T-helper 2 cell treated with Interferon-gamma antibody and Interleukin-4, amounts not matched to agents 100 ng/mL and 5 ng/mL, for 36 hours (primary cell): Measurements from ENCODE around the gene SULT1A3. TPM values are rescaled to one million over a fixed set of nuclear protein-coding genes. Genes with fewer than 3 reads are reported as not detected.
"Not testable (repeated sequence)": the region's sequence is repeated elsewhere in the genome, so short reads cannot be mapped to it uniquely, and the experiment has no call there.

Source experiments
- intact Hi-C: fragments of 100-400 bp; cut with micrococcal nuclease; formaldehyde crosslinking; loops from one replicate; pipeline ENCODE4 v1.15.1; 2023
- total RNA-seq: library from RNA; stranded (reverse); gene quantifications from 2 replicates; pipeline ENCODE4 v1.2.3, GENCODE V29; 2022

The SULT1A3 gene
- total RNA-seq, 1 donor from 2014 or later: 29.5 TPM

DNA sequence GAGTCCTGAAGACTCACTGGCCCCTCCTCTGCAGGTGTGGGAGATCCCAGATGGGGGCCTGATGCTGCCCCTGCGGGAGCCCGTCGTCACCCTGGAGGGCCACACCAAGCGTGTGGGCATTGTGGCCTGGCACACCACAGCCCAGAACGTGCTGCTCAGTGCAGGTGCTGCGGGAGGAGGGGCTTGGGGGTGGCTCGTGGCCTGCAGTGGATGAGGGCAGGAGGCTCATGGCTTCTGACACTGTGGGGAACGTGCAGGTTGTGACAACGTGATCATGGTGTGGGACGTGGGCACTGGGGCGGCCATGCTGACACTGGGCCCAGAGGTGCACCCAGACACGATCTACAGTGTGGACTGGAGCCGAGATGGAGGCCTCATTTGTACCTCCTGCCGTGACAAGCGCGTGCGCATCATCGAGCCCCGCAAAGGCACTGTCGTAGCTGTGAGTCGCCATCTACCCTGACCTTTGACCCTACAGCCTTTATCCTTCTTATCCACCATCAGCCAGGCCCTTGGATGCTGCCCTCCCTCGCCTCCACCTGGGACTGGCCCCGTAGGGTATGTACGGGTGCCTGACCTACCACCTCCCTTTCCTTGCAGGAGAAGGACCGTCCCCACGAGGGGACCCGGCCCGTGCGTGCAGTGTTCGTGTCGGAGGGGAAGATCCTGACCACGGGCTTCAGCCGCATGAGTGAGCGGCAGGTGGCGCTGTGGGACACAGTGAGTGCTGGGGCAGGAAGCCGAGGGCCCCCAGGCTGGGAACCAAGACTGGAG, 12.1 kb upstream of the SULT1A3 start:
- intact Hi-C loops: no loop called here

DNA sequence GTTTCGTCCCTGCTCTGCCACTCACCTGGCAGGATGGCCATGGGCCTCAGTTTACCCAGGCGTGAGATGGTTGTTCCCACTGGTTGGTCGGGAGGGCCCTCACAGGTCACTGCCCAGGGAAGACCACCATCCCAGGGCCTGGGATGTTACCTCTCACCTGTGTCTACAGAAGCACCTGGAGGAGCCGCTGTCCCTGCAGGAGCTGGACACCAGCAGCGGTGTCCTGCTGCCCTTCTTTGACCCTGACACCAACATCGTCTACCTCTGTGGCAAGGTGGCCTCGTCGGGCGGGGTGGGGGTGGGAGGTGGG, 11.5 kb upstream of the SULT1A3 start:
- intact Hi-C loops: no loop called here

DNA sequence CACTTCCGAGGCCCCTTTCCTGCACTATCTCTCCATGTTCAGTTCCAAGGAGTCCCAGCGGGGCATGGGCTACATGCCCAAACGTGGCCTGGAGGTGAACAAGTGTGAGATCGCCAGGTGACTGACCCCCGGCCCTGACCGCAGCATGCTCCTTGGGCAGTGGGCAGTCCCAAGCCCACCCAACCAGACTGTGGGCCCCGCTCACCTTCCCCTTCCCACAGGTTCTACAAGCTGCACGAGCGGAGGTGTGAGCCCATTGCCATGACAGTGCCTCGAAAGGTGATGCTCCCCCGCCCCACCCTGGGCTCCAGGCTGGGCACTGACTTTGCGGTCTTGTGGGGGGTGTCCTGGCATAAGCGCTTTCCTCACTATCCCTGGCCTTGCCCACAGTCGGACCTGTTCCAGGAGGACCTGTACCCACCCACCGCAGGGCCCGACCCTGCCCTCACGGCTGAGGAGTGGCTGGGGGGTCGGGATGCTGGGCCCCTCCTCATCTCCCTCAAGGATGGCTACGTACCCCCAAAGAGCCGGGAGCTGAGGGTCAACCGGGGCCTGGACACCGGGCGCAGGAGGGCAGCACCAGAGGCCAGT, 11.0 kb upstream of the SULT1A3 start:
- intact Hi-C loops: no loop called here

DNA sequence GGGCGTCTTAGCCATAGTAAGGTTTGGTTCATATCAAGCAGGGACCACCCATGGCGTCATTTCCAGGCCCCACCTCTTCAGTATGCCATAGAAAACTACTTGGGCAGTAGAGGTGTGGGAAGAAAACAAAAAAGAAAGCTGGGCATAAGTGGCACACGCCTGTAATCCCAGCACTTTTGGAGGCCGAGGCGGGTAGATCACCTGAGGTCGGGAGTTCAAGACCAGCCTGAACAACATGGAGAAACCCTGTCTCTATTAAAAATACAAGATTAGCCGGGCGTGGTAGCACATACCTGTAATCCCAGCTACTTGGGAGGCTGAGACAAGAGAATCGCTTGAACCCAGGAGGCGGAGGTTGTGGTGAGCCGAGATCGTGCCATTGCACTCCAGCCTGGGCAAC, 7.9 kb upstream of the SULT1A3 start:
- intact Hi-C loops: not testable (repeated sequence)

DNA sequence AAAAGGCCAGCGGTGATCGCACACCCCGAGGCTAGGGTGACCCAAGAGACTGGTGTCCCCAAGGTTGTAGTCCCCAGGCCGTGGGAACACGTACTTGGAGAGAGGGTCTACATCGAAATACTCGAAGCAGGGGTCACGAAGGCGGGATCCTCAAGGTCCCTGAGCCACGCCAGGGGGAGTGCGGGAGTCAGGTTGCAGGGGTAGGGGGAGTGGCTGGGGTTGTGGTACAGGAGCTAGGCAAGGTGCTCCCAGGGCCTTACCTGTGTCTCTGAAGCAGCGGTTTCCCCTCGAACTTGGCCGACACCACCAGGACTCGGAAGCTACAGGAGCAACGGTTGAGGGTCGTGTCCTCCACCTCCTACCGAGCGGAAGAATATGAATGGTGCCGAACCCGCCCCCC, 6.0 kb upstream of the SULT1A3 start:
- intact Hi-C loops: not testable (repeated sequence)

DNA sequence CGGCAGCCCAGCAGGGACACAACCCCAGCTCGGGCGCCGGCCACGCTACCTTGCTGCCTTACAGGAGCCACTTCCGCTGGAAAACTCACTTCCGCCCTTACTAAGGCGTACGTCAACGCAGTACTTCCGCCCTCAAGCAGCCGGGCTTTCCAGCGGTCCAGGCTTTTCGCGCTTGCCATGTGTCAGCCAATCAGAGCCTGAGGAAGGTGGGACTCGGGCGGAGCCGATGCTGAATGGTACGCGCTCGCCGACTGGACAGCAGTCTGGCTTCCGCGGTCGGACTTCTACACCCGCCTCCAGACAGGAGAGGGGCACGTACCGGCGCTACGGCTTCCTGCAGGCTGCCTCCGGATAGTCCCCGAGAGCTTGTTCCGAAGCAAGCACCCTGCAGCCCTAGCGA, 5.4 kb upstream of the SULT1A3 start, which contains the start of the genes BOLA2B and SLX1A:
TSS of gene BOLA2B (minus strand) at position 52 of the 400 bp plus-strand sequence. CDS start 71 bp downstream, outside the sequence.
TSS of gene SLX1A (plus strand) at position 261 of the 400 bp plus-strand sequence. CDS start 210 bp downstream, outside the sequence.
- intact Hi-C loops: not testable (repeated sequence)

DNA sequence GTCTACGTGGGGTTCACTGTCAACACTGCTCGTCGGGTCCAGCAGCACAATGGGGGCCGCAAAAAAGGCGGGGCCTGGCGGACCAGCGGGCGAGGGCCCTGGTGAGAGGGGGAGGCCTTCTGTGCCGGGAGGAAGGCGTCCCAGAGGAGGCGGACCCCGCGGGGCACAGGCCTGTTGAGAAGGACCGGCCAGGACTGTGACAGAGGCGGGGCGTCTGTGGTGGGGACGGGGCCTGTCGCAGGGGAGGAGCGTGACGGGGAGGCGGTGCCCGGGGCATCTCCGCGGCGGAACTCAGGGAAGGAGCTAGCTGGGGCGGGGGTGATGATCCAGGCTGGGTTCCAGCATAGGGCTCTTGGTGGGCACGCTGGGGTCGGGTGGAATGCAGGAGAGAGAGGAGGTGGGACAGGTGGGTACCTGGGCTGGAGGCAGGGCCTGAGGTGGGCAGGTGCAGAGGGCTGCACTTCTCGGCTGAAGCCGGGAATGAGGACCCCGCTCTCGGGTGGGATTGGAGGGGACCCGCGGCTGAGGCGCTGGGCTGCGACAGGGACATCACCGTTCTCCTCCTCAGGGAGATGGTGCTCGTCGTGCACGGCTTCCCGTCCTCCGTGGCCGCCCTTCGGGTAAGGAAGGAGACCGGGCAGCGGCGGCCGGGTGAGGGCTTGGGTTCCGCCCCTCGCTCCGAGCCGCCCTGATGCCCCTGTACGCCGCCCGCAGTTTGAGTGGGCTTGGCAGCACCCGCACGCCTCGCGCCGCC, 4.7 kb upstream of the SULT1A3 start:
- intact Hi-C loops: not testable (repeated sequence)

DNA sequence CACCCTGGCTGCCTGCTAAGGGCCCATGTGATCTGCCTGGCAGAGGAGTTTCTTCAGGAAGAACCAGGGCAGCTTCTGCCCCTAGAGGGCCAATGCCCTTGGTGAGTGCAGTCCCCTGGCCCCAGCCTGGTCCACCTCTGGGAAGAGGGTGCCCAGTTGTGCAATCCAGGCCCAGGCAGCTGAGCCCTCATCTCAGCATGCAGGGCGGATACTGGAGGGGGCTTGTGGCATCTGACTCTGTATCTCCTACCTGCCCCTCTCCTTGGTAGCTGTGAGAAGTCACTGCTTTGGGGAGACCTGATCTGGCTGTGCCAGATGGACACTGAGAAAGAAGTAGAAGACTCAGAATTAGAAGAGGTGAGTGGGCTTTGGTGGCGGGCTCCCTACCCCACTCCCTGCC, 2.1 kb upstream of the SULT1A3 start:
- intact Hi-C loops: not testable (repeated sequence)

DNA sequence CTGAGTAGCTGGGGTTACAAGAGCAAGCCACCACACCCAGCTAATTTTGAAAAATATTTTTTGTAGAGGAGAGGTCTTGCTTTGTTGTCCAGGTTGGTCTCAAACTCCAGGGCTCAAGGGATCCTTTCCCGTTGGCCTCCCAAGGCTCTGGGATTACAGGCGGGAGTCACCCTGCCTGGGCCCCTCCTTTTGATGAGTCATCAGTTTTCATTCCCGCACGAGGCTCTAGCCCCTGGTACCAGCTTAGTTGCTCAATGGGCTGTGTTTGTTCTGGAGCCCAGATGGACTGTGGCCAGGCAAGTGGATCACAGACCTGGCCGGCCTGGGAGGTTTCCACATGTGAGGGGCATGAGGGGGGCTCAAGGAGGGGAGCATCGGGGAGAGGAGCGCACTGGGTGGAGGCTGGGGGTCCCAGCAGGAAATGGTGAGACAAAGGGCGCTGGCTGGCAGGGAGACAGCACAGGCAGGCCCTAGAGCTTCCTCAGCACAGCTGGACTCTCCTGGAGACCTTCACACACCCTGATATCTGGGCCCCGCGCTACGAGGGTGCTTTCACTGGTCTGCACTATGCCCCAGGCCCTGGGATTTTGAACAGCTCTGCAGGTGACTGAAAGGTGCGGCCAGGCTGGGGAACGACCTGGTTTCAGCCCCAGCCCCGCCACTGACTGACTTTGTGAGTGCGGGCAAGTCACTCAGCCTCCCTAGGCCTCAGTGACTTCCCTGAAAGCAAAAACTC, 721 bp downstream of the SULT1A3 start:
- intact Hi-C loops: not testable (repeated sequence)

DNA sequence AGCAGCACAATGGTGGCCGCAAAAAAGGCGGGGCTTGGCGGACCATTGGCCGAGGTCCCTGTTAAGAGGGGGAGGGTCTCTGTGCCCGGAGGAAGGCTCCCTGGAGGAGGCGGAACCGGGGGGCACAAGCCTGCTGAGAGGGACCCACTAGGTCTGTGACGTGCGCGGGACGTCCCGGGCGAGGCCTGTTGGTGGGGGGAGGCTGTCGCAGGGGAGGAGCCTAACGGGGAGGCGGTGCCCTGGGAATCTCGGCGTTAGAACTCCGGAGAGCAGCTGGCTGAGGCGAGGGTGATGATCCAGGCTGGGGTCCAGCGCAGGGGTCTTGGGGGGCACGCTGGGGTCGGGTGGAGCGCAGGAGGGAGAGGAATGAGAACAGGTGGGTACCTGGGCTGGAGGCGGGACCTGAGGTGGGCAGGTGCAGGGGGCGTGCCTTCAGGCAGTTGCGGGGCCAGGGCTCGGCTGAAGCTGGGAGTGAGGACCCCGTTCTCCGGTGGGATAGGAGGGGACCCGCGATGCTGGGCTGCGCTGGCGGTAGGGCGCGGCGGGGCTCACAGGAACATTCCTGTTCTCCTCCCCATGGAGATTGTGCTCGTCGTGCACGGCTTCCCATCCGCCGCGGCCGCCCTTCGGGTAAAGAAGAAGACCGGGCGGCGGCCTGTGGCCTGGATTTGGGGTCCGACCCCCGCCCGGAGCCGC, 6.6 kb downstream of the SULT1A3 start:
- intact Hi-C loops: not testable (repeated sequence)

DNA sequence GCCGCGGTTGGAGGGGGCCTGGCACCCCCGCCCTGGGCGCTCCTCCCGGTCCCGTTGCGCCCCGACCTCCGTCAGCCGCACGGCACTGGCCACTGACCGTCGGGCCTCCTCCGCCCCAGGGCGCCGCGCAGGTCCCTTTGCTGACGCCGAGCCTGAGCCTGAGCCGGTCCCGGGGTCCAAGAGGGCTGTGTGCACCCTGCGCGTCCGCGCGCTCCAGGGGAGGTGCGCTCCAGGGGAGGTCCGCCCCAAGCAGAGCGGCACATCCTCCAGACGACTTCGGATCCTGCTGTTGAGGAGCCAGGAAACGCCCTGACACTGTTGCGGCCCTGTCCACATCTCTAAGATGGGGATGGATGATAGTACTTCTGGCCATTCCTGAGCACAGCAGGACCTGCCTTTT, 7.2 kb downstream of the SULT1A3 start:
- intact Hi-C loops: not testable (repeated sequence)

DNA sequence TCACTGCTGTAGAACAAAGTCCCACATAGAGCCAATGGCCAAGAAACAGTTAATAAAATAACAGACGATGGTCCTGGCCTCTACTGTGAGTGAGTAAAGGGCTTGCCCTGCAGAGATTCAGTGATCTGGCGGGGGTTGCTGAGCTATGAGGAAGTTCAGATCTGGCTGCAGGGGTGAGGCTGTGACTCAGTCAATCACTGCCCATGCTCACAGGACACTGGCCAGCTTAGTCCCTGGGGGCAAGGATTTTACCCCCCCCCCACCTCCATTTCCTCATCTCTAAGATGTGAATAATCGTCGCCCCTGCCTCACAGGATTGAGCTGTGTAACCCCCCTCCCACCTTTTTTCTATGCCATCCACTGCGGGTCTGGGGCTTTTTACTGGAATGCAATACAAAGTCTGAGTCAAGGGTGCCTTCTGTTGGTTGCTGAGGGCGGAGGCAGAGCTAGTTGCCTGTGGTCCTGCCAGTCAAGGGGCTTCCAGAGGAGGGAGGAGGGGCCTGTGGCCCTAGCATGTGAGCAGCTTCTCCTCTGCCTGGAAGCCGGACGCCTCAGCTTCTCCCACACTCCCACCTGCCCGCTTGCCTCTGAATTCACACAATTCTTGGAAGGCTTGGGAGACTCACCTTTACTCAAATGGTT, 8.1 kb downstream of the SULT1A3 start:
- intact Hi-C loops: not testable (repeated sequence)

DNA sequence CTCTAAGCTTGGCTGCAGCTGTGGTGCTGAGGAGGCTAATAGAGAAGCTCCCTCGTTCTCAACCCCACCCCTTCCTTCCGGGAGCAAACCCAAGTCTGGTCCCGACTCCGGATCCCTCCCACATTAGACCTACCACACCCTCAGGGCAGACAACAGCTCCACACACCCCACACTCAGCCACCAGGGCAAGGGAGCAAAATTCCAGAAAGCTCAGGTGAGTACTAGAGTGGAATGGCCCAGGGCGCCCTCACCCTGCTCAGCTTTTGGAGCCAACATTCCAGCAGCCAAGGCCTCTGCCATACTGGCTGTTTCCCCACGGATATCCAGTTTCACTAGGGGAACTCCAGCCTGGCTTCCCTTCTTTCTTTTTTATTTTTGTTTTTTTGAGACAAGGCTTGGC, 10.0 kb downstream of the SULT1A3 start:
- intact Hi-C loops: not testable (repeated sequence)

DNA sequence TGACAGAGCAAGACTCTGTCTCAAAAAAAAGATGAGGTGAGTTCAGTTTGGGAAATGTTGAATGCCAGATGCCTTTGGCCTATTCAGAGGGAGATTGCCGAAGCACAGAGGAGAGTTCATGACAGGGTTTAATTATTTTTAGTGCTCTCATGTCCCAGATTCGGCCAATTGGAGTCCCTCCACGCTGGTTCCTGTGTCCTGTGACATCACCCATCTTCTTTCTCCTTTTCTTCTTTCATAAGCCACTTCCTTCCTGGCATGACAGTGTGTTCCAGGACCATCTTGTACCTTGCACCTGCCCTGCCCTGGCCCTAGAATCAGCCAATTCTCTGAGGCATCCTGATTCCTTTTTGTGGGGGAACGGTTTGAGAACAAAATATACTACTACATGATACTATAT, 12.4 kb downstream of the SULT1A3 start:
- intact Hi-C loops: not testable (repeated sequence)

DNA sequence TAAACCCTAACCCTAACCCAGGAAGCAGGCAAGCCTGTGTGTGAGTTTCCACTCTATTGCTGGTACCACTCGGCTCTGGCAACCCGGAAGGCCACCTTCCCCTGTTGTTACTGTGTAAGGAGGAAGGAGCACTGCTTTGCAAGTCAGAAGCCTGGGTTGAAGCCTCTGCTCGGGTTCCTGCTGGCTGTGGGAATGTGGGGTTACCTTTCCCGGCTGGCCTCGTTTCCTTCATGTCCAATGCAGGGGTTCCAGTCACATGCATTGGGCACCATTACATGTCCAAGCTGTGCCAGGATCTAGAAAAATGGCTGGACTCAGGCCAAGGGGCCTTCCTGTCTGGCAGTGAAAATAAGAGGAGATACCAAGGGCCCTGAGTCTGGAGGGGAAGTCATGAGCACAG, 18.0 kb downstream of the SULT1A3 start:
- intact Hi-C loops: not testable (repeated sequence)

DNA sequence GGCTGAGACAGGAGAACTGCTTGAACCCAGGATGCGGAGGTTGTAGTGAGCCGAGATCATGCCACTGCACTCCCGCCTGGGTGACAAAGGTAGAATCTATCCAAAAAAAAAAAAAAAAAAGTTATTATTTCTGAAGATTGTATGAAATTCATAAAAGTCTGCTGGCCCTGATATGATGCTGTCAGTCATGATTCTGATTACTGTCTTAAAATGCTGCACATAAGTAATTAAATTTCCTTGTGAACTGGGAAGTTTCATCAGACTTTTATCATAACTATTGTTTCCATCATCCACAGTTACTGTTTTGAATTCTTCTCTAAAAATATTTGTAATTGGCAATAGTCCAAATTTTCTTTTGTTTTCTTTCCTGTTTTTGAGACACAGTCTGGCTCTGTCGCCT, 49.3 kb downstream of the SULT1A3 start, which contains the start of gene NPIPB13:
TSS of gene NPIPB13 (minus strand) at position 101 of the 400 bp plus-strand sequence. CDS start 2,906 bp downstream, outside the sequence.
- intact Hi-C loops: not testable (repeated sequence)
